Heart right ventricle (tissue), 16 donors: ENCODE results near the gene RAD51B. TPM values are rescaled to one million over a fixed set of nuclear protein-coding genes. Genes with fewer than 3 reads are reported as not detected.

Source experiments
- ATAC-seq, 8 donors: fragments of 200-7000 bp; cut with Tn5 transposase; one replicate each; pipeline ENCODE4 v1.9.1; 2020; ENCODE audit warnings: mild to moderate bottlenecking in 8 of 8, moderate library complexity in 8 of 8, moderate number of reproducible peaks in 1 of 8
- DNase-seq, 2 donors: peaks; one replicate each; pipeline ENCODE4 v3.0.0-alpha.2; 2020
- H3K27ac ChIP-seq, 10 donors: fragments of 200-600 bp; sonication (generic) in 2 of 10; one replicate each; pipeline versions ENCODE4 v1.5.0 to v1.8.0; 2020 to 2022; ENCODE audit warnings: mild to moderate bottlenecking in 3 of 10
- H3K27me3 ChIP-seq, 7 donors: fragments of 200-600 bp; one replicate each; pipeline ENCODE4 v1.8.0; 2021 to 2022; ENCODE audit warnings: mild to moderate bottlenecking in 2 of 7
- H3K36me3 ChIP-seq, 9 donors: fragments of 200-600 bp; sonication (generic) in 1 of 9; one replicate each; pipeline versions ENCODE4 v1.5.0 to v1.8.0; 2020 to 2022; ENCODE audit warnings: mild to moderate bottlenecking in 2 of 9
- H3K4me1 ChIP-seq, 9 donors: fragments of 200-600 bp; sonication (generic) in 1 of 9; one replicate each; pipeline versions ENCODE4 v1.5.0 to v1.8.0; 2020 to 2022; ENCODE audit warnings: mild to moderate bottlenecking in 4 of 9
- H3K4me3 ChIP-seq, 10 donors: fragments of 200-600 bp; sonication (generic) in 2 of 10; one replicate each; pipeline versions ENCODE4 v1.5.0 to v1.8.0; 2020 to 2022; ENCODE audit warnings: mild to moderate bottlenecking in 7 of 10, moderate library complexity in 2 of 10
- H3K9me3 ChIP-seq, 11 donors: fragments of 200-600 bp in 10 of 11; sonication (generic) in 2 of 11; one replicate each; pipeline versions ENCODE4 v1.5.0 to v1.8.0; 2013 to 2022; ENCODE audit warnings: mild to moderate bottlenecking in 2 of 11, control low read depth in 1 of 11, moderate library complexity in 1 of 11
- WGBS, 2 donors: extraction: QIAGEN DNeasy Blood & Tissue Kit; methylation state at CpG; one replicate each; pipeline ENCODE4 v1.1.7; 2013; ENCODE audit warnings: inconsistent platforms in 1 of 2; 5-methylcytosine and 5-hydroxymethylcytosine counted together
- intact Hi-C, 10 donors: fragments of 100-400 bp; cut with DNase I; formaldehyde crosslinking; loops; one replicate each; pipeline versions ENCODE4 v1.11.1 to v1.14.2; 2022
- polyA plus RNA-seq, 2 donors: library from polyadenylated mRNA; stranded (reverse); fragments of 200-250 nt; gene quantifications; one replicate each; pipeline ENCODE4 v1.2.3, GENCODE V29; 2013
- total RNA-seq, 10 donors: library from RNA; stranded (reverse); fragmentation: NEBNext Ultra II Directional in 3 of 10; extraction: Animal tissue kit (Norgen Biotek cat#: 25700) in 3 of 10; gene quantifications; one replicate each; pipeline versions ENCODE4 v1.2.1 to v1.2.4, GENCODE V29; 2021 to 2023
- TF ChIP-seq, protein P1 (sequence below), 9 donors: fragments of 200-600 bp; sonication (generic) in 2 of 9; IDR thresholded peaks; one replicate each; pipeline versions ENCODE4 v1.5.0 to v1.8.0; 2021 to 2022; ENCODE audit warnings: antibody characterized with exemption in 9 of 9, mild to moderate bottlenecking in 5 of 9, moderate library complexity in 1 of 9
- donor health status: Arrhythmogenic right ventricular cardiomyopathy.
- donor health status: ischemic (EF 13 %, LVEDD 7.1; RV severe dilation, severe dysfunction).
- donor health status: healthy with polysubstance abuse.
- donor health status: DM: no; HTN: yes; CAD: no.
- donor health status: DM: no; HTN: no; CAD: no.
- donor health status: ischemic (EF 25% LVEDD 6.9; RV normal size, moderate dysfunction).
- donor health status: ischemic (EF 25% LVEDD 5.7; RV mildly dilated, moderate dysfunction).
- donor health status: healthy.
- donor health status: DM: yes; HTN: yes; CAD: no.
- donor health status: Ischemic cardiomyopathy.
- donor health status: ischemic (EF 35%, LVEDD 5.7; RV mildly dilated, moderate dysfunction).
- donor health status: nonischemic (EF 11% LVEDD 7.7; RV severe dilation, severe dysfunction).
- donor health status: DM: yes; HTN: yes; CAD: no.
- donor health status: PGD.
- donor health status: ischemic (EF 29% LVEDD 5.4; RV normal size, mild dysfunction).
- donor health status: nonischemic (EF 23%, LVEDD 6.1; RV moderate dilation, normal function).

The RAD51B gene
- total and polyA plus RNA-seq, 12 donors, result 0.88 to 8.6 (median 3.5) TPM

DNA sequence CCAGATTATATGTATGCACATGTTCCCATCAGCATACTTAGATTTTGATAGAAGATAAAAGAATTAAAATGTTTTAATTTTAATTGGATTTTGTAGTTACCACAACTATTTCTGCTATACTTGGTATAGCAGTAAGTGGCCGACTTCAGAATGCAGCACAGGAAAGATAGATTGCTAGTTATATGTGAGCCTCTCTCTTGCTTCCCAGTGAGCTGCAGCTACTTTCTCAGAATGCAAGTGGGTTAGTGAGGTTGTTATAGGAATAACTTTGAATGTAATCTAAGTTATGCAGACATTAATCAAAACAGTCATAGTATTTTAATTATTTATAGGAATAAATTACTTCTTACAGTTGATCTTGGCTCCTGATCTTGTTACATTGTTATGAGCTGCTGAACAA is 240.6 kb downstream of the RAD51B start:
- no peak overlapping the region for H3K27ac ChIP-seq

DNA sequence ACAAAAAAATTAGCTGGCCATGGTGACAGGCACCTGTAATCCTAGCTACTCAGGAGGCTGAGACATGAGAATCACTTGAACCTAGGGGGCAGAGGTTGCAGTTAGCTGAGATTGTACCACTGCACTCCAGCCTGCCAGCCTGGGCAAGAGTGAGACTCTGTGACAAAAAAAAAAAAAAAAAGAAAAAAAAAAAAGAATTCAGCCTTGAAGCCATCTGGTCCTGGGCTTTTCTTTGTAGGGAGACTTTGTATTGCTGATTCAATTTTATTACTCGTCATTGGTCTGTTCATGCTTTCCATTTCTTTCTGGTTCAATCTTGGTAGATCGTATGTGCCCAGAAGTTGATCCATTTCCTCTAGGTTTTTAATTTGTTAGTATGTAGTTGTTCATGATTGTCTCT is 243.1 kb downstream of the RAD51B start:
- H3K9me3 ChIP-seq, result peaks cover 0 to 20% (median 11%) of the 10 kb centered on the region in 11 donors
- no peak overlapping the region for H3K4me3 ChIP-seq
- no peak for ATAC-seq
- TF ChIP-seq, protein P1, sequence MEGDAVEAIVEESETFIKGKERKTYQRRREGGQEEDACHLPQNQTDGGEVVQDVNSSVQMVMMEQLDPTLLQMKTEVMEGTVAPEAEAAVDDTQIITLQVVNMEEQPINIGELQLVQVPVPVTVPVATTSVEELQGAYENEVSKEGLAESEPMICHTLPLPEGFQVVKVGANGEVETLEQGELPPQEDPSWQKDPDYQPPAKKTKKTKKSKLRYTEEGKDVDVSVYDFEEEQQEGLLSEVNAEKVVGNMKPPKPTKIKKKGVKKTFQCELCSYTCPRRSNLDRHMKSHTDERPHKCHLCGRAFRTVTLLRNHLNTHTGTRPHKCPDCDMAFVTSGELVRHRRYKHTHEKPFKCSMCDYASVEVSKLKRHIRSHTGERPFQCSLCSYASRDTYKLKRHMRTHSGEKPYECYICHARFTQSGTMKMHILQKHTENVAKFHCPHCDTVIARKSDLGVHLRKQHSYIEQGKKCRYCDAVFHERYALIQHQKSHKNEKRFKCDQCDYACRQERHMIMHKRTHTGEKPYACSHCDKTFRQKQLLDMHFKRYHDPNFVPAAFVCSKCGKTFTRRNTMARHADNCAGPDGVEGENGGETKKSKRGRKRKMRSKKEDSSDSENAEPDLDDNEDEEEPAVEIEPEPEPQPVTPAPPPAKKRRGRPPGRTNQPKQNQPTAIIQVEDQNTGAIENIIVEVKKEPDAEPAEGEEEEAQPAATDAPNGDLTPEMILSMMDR (IDR thresholded peaks at IDR 0.05), result no peak
- no peaks in the 10 kb centered on the region for H3K36me3 ChIP-seq
- intact Hi-C loops, result loop anchor here in 1 of 10 donors (10.0 kb wide), 1 partner anchor 88 kb away; no protein-coding TSS in a partner anchor
- H3K27ac ChIP-seq, result no peak overlapping the region
- DNase-seq, result no peak
- no peaks in the 10 kb centered on the region for H3K27me3 ChIP-seq
- peaks cover 0 to 11% (median 0%) of the 10 kb centered on the region in 9 donors for H3K4me1 ChIP-seq
- WGBS, 2 donors, result 95 to 96% methylated on average over 2 of the region's 2 CpGs

More for the DNA sequence above, 240.6 kb downstream of the RAD51B start:
- no peaks in the 10 kb centered on the region for H3K36me3 ChIP-seq
- peaks cover 0 to 20% (median 11%) of the 10 kb centered on the region in 11 donors for H3K9me3 ChIP-seq
- intact Hi-C loops, result loop anchor here in 1 of 10 donors (10.0 kb wide), 1 partner anchor 85 kb away; no protein-coding TSS in a partner anchor
- no peak overlapping the region for H3K4me3 ChIP-seq
- ATAC-seq (no peak), DNase-seq (no peak)
- TF ChIP-seq, protein P1 (IDR thresholded peaks at IDR 0.05), result no peak
- peaks cover 0 to 11% (median 0%) of the 10 kb centered on the region in 9 donors for H3K4me1 ChIP-seq
- 79 to 87% methylated on average over 1 of the region's 1 CpG for WGBS, 2 donors
- H3K27me3 ChIP-seq, result no peaks in the 10 kb centered on the region

DNA sequence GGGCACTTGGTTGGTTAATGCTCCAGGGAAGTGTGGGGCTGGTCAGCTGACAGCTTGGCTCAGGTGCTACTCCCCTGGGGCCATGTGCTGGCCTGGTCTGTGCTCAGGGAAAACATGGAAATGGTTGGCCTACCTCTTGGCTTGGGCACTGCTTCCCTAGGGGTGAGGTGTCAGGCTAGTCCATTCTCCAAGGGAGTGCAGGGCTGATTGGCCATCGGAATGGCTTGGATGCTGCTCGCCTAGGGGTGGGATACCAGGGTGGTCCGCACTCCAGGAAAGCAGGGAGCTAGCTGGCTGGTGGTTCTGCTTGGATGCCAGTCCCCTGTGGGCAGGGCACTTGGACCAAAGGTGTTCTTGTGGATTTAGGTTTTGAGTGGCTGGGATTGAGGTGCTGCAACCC is 245.7 kb downstream of the RAD51B start:
- WGBS, 2 donors, result 96 to 98% methylated on average over 3 of the region's 3 CpGs
- H3K4me1 ChIP-seq, result peaks cover 0 to 5% (median 0%) of the 10 kb centered on the region in 9 donors
- H3K4me3 ChIP-seq, result no peak overlapping the region
- no peaks in the 10 kb centered on the region for H3K27me3 ChIP-seq
- peaks cover 0 to 42% (median 15%) of the 10 kb centered on the region in 11 donors for H3K9me3 ChIP-seq
- ATAC-seq (no peak), DNase-seq (no peak)
- intact Hi-C loops, result loop anchor here in 1 of 10 donors (10.0 kb wide), 1 partner anchor 91 kb away; no protein-coding TSS in a partner anchor
- no peaks in the 10 kb centered on the region for H3K36me3 ChIP-seq
- no peak overlapping the region for H3K27ac ChIP-seq
- TF ChIP-seq, protein P1 (IDR thresholded peaks at IDR 0.05), result no peak

DNA sequence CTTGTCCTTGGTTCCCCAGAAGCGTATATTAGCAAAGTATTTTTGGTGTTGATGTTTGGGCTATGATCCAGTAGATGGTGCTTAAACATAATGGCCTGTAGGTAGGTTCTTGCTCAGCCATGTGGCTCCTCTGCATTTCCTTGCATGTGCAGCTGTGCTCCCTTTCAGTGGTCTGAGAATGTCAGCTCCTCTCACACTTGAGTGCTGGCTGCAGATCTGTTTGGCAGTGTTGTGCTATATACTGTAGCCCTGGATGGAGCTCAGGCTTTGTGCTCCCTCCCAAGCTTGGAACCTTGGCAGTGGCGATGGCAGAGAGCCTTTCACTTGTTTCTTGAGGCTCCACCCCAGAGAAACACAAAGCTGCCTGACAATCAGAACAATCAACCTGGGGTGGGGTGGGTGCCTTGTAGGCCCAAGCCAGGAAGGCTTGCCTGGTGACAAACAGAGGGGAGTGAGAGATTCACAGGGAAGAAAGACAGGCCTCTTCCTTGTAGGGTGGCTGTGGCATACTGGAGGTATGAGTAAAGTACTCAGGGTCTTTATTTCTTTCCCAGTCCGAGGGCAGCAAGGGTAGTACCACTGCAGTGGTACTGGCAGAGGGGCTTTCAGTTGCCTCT is 255.3 kb downstream of the RAD51B start:
- H3K27me3 ChIP-seq, result no peaks in the 10 kb centered on the region
- WGBS, 2 donors, result 91% methylated on average over 3 of the region's 3 CpGs
- DNase-seq (no peak), ATAC-seq (peak in 4 of 8 donors; percentile 17 to 56 (median 36))
- H3K4me1 ChIP-seq, result peaks cover 0 to 8% (median 0%) of the 10 kb centered on the region in 9 donors
- TF ChIP-seq, protein P1 (IDR thresholded peaks at IDR 0.05), result no peak
- H3K9me3 ChIP-seq, result peaks cover 0 to 42% (median 16%) of the 10 kb centered on the region in 11 donors
- no peaks in the 10 kb centered on the region for H3K36me3 ChIP-seq
- H3K27ac ChIP-seq, result no peak overlapping the region
- intact Hi-C loops, result no loop called here
- no peak overlapping the region for H3K4me3 ChIP-seq
